Activated naive CD4-positive, alpha-beta T cell treated with anti-CD3 and anti-CD28 coated beads, Interleukin-2, amount 10 ng/mL, durations not matched to agents 7 days and 5 days (primary cell): Measurements from ENCODE around the gene ELP1.
"Not testable (repeated sequence)": the region's sequence is repeated elsewhere in the genome, so short reads cannot be mapped to it uniquely, and the experiment has no call there.

ENCODE experiments used
- CTCF ChIA-PET: fragments of 350-600 bp; sonication (Branson Sonifier 250); formaldehyde crosslinking; loops from one replicate; lab custom pipeline; 2021; ENCODE audit warnings: antibody characterized with exemption; lab: Charles Lee
- DNase-seq: peaks from one replicate; pipeline ENCODE4 v3.0.0-alpha.2; 2020
- H3K27ac Mint-ChIP-seq: one replicate; pipeline ENCODE4 v1.8.0; 2021; ENCODE audit warnings: mild to moderate bottlenecking, moderate library complexity, mixed read lengths
- H3K27me3 Mint-ChIP-seq: one replicate; pipeline ENCODE4 v1.8.0; 2021; ENCODE audit warnings: mild to moderate bottlenecking, mixed read lengths
- H3K36me3 Mint-ChIP-seq: one replicate; pipeline ENCODE4 v1.8.0; 2021; ENCODE audit warnings: mixed read lengths
- H3K4me1 Mint-ChIP-seq: one replicate; pipeline ENCODE4 v1.8.0; 2021; ENCODE audit warnings: mixed read lengths
- H3K4me3 Mint-ChIP-seq: one replicate; pipeline ENCODE4 v1.8.0; 2021; ENCODE audit warnings: mild to moderate bottlenecking, moderate library complexity, mixed read lengths
- H3K9me3 Mint-ChIP-seq: one replicate; pipeline ENCODE4 v1.8.0; 2021; ENCODE audit warnings: mixed read lengths

The ELP1 gene

GRCh38 chr9:108933718-108934322 lies at the start of gene ELP1:
TSS of gene ELP1 (minus strand) at chr9:108934124. CDS start at chr9:108931146, 2,978 bp downstream.
- Mint-ChIP-seq H3K27ac (peak within 1 kb of the TSS; percentile 98), H3K4me1 (peaks cover 31% of the 10 kb centered on the region), H3K9me3 (no peaks in the 10 kb centered on the region), H3K4me3 (peak within 1 kb of the TSS; percentile 99), H3K36me3 (peaks cover 12% of the 10 kb centered on the region), H3K27me3 (no peaks in the 10 kb centered on the region)
- DNase-seq = peak; percentile 96
- CTCF ChIA-PET = interaction anchor here (0.6 kb wide), 2 partner anchors 591 to 925 kb away, joined by 3 read pairs; no protein-coding TSS in a partner anchor

- no peaks in the 10 kb centered on the region for H3K27me3 Mint-ChIP-seq
- DNase-seq = no peak
- no peaks in the 10 kb centered on the region for H3K9me3 Mint-ChIP-seq
- H3K4me3 Mint-ChIP-seq = no peak overlapping the region
- peaks cover 4% of the 10 kb centered on the region for H3K36me3 Mint-ChIP-seq
- no peak overlapping the region for H3K27ac Mint-ChIP-seq
- no peaks in the 10 kb centered on the region for H3K4me1 Mint-ChIP-seq
- CTCF ChIA-PET = no interaction called here
These were observed 47.0 kb upstream of the ELP1 start for GRCh38 chr9:108980893-108981292.

- Mint-ChIP-seq H3K4me3 (no peak overlapping the region), H3K9me3 (no peaks in the 10 kb centered on the region), H3K27ac (no peak overlapping the region), H3K4me1 (no peaks in the 10 kb centered on the region), H3K36me3 (peaks cover 4% of the 10 kb centered on the region), H3K27me3 (no peaks in the 10 kb centered on the region)
- CTCF ChIA-PET = interaction anchor here (1.5 kb wide), 1 partner anchor 24 kb away, joined by 3 read pairs; no protein-coding TSS in a partner anchor
- no peak for DNase-seq
These were observed 44.3 kb upstream of the ELP1 start for GRCh38 chr9:108978205-108978604.

- H3K4me1 Mint-ChIP-seq = no peaks in the 10 kb centered on the region
- peaks cover 15% of the 10 kb centered on the region for H3K36me3 Mint-ChIP-seq
- CTCF ChIA-PET = no interaction called here
- H3K27ac Mint-ChIP-seq = no peak overlapping the region
- H3K9me3 Mint-ChIP-seq = peaks cover 5% of the 10 kb centered on the region
- DNase-seq = no peak
- H3K27me3 Mint-ChIP-seq = no peaks in the 10 kb centered on the region
- no peak overlapping the region for H3K4me3 Mint-ChIP-seq
These were observed 40.0 kb upstream of the ELP1 start for GRCh38 chr9:108973895-108974294.

- CTCF ChIA-PET = no interaction called here
- DNase-seq = no peak
- no peak overlapping the region for H3K27ac Mint-ChIP-seq
- peaks cover 5% of the 10 kb centered on the region for H3K9me3 Mint-ChIP-seq
- no peaks in the 10 kb centered on the region for H3K27me3 Mint-ChIP-seq
- H3K4me3 Mint-ChIP-seq = no peak overlapping the region
- peaks cover 11% of the 10 kb centered on the region for H3K36me3 Mint-ChIP-seq
- H3K4me1 Mint-ChIP-seq = no peaks in the 10 kb centered on the region
These were observed 38.8 kb upstream of the ELP1 start for GRCh38 chr9:108972626-108973209.

GRCh38 chr9:108972186-108972585 lies 38.3 kb upstream of the ELP1 start:
- no peak for DNase-seq
- no peak overlapping the region for H3K27ac Mint-ChIP-seq
- CTCF ChIA-PET = no interaction called here
- H3K9me3 Mint-ChIP-seq = peaks cover 5% of the 10 kb centered on the region
- H3K27me3 Mint-ChIP-seq = no peaks in the 10 kb centered on the region
- H3K4me3 Mint-ChIP-seq = no peak overlapping the region
- H3K4me1 Mint-ChIP-seq = no peaks in the 10 kb centered on the region
- peaks cover 11% of the 10 kb centered on the region for H3K36me3 Mint-ChIP-seq

GRCh38 chr9:108971392-108971791 lies 37.5 kb upstream of the ELP1 start:
- H3K4me1 Mint-ChIP-seq, H3K4me3 Mint-ChIP-seq, H3K9me3 Mint-ChIP-seq, H3K27me3 Mint-ChIP-seq, DNase-seq, CTCF ChIA-PET, H3K27ac Mint-ChIP-seq: not testable (repeated sequence)
- peaks cover 11% of the 10 kb centered on the region for H3K36me3 Mint-ChIP-seq

- H3K27me3 Mint-ChIP-seq = no peaks in the 10 kb centered on the region
- CTCF ChIA-PET = interaction anchor here (1.5 kb wide), 1 partner anchor 14 kb away, joined by 6 read pairs; no protein-coding TSS in a partner anchor
- peaks cover 5% of the 10 kb centered on the region for H3K9me3 Mint-ChIP-seq
- peaks cover 11% of the 10 kb centered on the region for H3K36me3 Mint-ChIP-seq
- DNase-seq = no peak
- H3K4me3 Mint-ChIP-seq = no peak overlapping the region
- H3K27ac Mint-ChIP-seq = no peak overlapping the region
- H3K4me1 Mint-ChIP-seq = no peaks in the 10 kb centered on the region
These were observed 34.0 kb upstream of the ELP1 start for GRCh38 chr9:108967916-108968315.

GRCh38 chr9:108963459-108964143 lies 29.7 kb upstream of the ELP1 start:
- Mint-ChIP-seq H3K9me3 (no peaks in the 10 kb centered on the region), H3K4me1 (no peaks in the 10 kb centered on the region), H3K4me3 (no peak overlapping the region), H3K36me3 (no peaks in the 10 kb centered on the region), H3K27me3 (no peaks in the 10 kb centered on the region), H3K27ac (no peak overlapping the region)
- CTCF ChIA-PET = interaction anchor here (1.3 to 3.0 kb wide), 2 partner anchors 10 to 22 kb away, joined by 4 to 18 read pairs; no protein-coding TSS in a partner anchor
- DNase-seq = no peak

- Mint-ChIP-seq H3K4me3 (no peak overlapping the region), H3K4me1 (no peaks in the 10 kb centered on the region), H3K27me3 (no peaks in the 10 kb centered on the region), H3K36me3 (no peaks in the 10 kb centered on the region), H3K27ac (no peak overlapping the region), H3K9me3 (no peaks in the 10 kb centered on the region)
- no peak for DNase-seq
- CTCF ChIA-PET = interaction anchor here (0.9 kb wide), 1 partner anchor 9 kb away, joined by 3 read pairs; no protein-coding TSS in a partner anchor
These were observed 27.2 kb upstream of the ELP1 start for GRCh38 chr9:108961151-108961550.

GRCh38 chr9:108960331-108960730 lies 26.4 kb upstream of the ELP1 start:
- no peaks in the 10 kb centered on the region for H3K36me3 Mint-ChIP-seq
- no peak overlapping the region for H3K27ac Mint-ChIP-seq
- H3K9me3 Mint-ChIP-seq = no peaks in the 10 kb centered on the region
- DNase-seq = no peak
- no peaks in the 10 kb centered on the region for H3K27me3 Mint-ChIP-seq
- H3K4me3 Mint-ChIP-seq = no peak overlapping the region
- CTCF ChIA-PET = no interaction called here
- H3K4me1 Mint-ChIP-seq = no peaks in the 10 kb centered on the region

GRCh38 chr9:108956631-108957026 lies 22.7 kb upstream of the ELP1 start:
- H3K4me3 Mint-ChIP-seq = no peak overlapping the region
- no peaks in the 10 kb centered on the region for H3K27me3 Mint-ChIP-seq
- CTCF ChIA-PET = no interaction called here
- H3K4me1 Mint-ChIP-seq = no peaks in the 10 kb centered on the region
- H3K27ac Mint-ChIP-seq = no peak overlapping the region
- no peaks in the 10 kb centered on the region for H3K36me3 Mint-ChIP-seq
- H3K9me3 Mint-ChIP-seq = no peaks in the 10 kb centered on the region
- DNase-seq = no peak

GRCh38 chr9:108956022-108956630 lies 22.2 kb upstream of the ELP1 start:
- Mint-ChIP-seq H3K9me3 (no peaks in the 10 kb centered on the region), H3K36me3 (no peaks in the 10 kb centered on the region), H3K4me1 (no peaks in the 10 kb centered on the region), H3K27me3 (no peaks in the 10 kb centered on the region), H3K4me3 (no peak overlapping the region), H3K27ac (no peak overlapping the region)
- CTCF ChIA-PET = no interaction called here
- DNase-seq = no peak

- Mint-ChIP-seq H3K4me3 (no peak overlapping the region), H3K4me1 (no peaks in the 10 kb centered on the region), H3K9me3 (no peaks in the 10 kb centered on the region), H3K27me3 (no peaks in the 10 kb centered on the region), H3K36me3 (no peaks in the 10 kb centered on the region), H3K27ac (no peak overlapping the region)
- no peak for DNase-seq
- CTCF ChIA-PET = interaction anchor here (0.6 to 3.0 kb wide), 16 partner anchors 9 to 194 kb away, joined by 3 to 18 read pairs (median 3); no protein-coding TSS in a partner anchor
These were observed 20.2 kb upstream of the ELP1 start for GRCh38 chr9:108953983-108954574.
